ENCODE measurements around the gene ZNF341.

Gene ZNF341

DNA sequence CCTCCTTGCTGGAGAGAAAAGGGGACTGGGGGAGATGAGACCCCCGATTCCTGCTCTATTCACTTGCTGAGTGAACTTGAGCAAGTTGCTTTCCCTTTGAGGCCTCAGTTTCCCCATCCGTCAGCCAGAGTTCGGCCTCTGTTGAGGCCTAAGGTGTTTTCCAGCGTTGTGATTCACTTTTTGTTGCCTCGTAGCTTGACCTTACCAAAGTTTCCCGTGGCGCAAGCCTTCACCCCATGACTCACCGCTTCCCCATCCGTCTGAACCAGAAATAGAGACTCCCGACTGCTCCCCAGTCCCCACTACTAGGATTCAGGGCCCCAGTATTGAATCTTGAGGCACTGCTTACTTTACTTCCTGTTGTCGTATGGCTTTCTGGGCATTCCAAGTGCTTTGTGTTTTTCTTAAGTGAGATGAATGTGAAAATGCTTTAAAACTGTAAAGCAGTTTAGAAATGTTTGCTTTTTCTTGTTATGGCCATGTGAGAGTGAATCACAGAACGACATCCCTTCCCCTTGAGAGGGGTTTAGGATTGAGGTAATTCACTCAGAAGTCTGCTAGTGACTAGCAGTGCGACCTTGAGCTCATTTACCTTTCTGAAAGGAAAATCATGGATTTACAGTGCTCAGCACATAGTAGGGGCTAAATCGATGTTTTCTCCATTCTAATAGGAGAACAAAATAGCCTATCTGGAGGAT lies 80.5 kb downstream of the ZNF341 start:
- FAIRE-seq, result peak; percentile 62
- no peak for DNase-seq (ENCODE audit: insufficient read length)
- TF ChIP-seq TAF1 (IDR thresholded peaks at IDR 0.05; ENCODE audit: borderline replicate concordance, low read depth, low read length) (no peak), POLR2AphosphoS5 (IDR thresholded peaks at IDR 0.05; ENCODE audit: low read depth, low read length) (no peak), POLR2A (IDR thresholded peaks at IDR 0.05; ENCODE audit: low read depth, low read length) (no peak)

DNA sequence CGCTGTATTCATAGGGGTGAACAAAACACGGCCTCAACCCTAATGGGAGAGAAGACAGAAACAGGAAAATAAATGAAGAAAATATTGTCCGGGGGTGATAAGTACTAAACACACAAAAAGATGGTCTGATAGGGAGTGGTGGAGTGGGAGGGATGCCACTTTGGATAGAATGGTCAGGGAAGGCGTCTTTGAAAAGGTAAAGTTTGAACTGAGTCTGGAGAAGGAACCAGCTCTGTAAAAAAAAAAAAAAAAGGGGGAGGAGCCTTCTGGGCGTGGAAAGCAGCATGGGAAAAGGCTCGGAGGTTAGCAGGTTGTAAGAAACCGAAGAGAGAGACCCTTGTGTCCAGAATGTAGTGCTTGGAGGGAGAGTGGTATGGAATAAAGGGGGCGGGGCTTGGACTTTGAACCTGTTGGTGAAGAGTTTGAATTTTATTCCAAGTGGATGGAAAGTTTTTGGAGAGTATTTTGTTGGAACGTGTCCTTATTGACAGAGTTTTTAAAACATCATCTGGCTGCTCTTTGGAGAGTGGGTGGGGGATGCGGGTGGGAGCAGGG lies 81.2 kb downstream of the ZNF341 start:
- no peak for FAIRE-seq

GRCh38 chr20:33814238-33814712 lies 82.5 kb downstream of the ZNF341 start:
- DNase-seq (ENCODE audit: insufficient read length) (no peak), FAIRE-seq (no peak)
- no peak for TF ChIP-seq TAF1 (IDR thresholded peaks at IDR 0.05; ENCODE audit: borderline replicate concordance, low read depth, low read length)
- TF ChIP-seq POLR2A (IDR thresholded peaks at IDR 0.05; ENCODE audit: low read depth, low read length), result no peak
- TF ChIP-seq POLR2AphosphoS5 (IDR thresholded peaks at IDR 0.05; ENCODE audit: low read depth, low read length), result no peak

More for the DNA sequence above, 81.2 kb downstream of the ZNF341 start:
- DNase-seq (ENCODE audit: insufficient read length), result no peak
- TF ChIP-seq POLR2A (IDR thresholded peaks at IDR 0.05; ENCODE audit: low read depth, low read length) (no peak), POLR2AphosphoS5 (IDR thresholded peaks at IDR 0.05; ENCODE audit: low read depth, low read length) (no peak), TAF1 (IDR thresholded peaks at IDR 0.05; ENCODE audit: borderline replicate concordance, low read depth, low read length) (no peak)

DNA sequence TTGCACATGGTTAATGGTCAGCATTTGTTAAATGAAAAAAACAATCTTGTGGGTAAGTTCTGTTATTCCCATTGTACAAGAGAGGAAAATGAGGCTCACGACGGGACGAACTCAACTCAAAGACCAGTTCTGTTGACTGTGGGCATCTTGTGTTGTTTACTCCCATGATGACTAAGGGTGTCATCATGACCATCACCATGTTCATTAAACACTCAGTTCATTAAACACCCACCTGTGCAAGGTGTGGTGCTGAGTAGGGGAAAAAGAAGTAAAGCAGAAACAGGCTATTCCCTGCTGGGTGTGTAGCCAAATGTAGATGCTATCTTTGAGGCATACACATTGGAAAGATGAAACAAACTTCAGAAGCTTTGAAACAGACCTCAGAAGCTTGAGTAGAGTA lies 83.9 kb downstream of the ZNF341 start:
- DNase-seq (ENCODE audit: insufficient read length) (no peak), FAIRE-seq (no peak)
- TF ChIP-seq POLR2A (IDR thresholded peaks at IDR 0.05; ENCODE audit: low read depth, low read length) (no peak), POLR2AphosphoS5 (IDR thresholded peaks at IDR 0.05; ENCODE audit: low read depth, low read length) (no peak), TAF1 (IDR thresholded peaks at IDR 0.05; ENCODE audit: borderline replicate concordance, low read depth, low read length) (no peak)

DNA sequence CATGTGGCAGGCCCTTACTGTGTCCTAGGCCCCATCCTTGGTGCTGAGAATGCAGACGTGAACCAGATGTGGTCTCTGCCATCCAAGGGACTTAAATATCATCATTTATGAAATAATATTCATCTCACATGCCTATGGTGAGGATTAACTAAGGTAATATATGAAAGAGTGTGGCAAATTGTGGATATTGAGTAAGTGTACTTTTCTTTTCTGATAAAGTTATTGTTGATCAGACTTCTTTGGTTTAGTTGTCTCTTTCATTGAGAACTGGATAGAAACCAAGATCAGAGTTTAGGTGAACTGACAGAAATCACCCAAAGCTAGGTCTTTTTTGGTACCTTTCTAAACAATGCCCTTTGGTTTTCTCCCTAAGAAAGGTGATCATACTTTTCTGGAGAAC lies 84.4 kb downstream of the ZNF341 start:
- TF ChIP-seq TAF1 (IDR thresholded peaks at IDR 0.05; ENCODE audit: borderline replicate concordance, low read depth, low read length), result no peak
- no peak for TF ChIP-seq POLR2A (IDR thresholded peaks at IDR 0.05; ENCODE audit: low read depth, low read length)
- no peak for TF ChIP-seq POLR2AphosphoS5 (IDR thresholded peaks at IDR 0.05; ENCODE audit: low read depth, low read length)
- DNase-seq (ENCODE audit: insufficient read length) (no peak), FAIRE-seq (no peak)

DNA sequence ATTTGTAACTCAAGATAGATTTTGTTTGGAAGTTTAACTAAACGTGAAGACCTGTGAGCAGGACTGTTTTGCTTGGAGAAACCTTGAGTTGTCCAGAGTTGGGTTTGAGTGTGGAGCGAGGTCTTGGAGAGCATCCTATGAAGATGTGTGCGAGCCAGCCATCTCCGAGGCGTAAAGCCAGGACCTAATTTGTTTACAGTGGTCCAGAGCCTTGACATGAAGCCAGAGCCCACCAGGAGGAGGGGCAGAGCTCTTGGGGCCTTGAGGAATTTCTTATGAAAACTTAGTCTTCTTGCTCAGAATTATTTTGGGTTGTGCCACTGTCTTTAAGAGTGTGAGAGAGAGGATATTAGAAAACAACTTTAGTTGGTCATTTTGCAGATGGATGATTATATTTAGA lies 85.6 kb downstream of the ZNF341 start:
- no peak for FAIRE-seq
- no peak for TF ChIP-seq TAF1 (IDR thresholded peaks at IDR 0.05; ENCODE audit: borderline replicate concordance, low read depth, low read length)
- no peak for TF ChIP-seq POLR2AphosphoS5 (IDR thresholded peaks at IDR 0.05; ENCODE audit: low read depth, low read length)
- no peak for DNase-seq (ENCODE audit: insufficient read length)

- no peak for TF ChIP-seq POLR2AphosphoS5 (IDR thresholded peaks at IDR 0.05; ENCODE audit: low read depth, low read length)
- TF ChIP-seq TAF1 (IDR thresholded peaks at IDR 0.05; ENCODE audit: borderline replicate concordance, low read depth, low read length), result no peak
- no peak for TF ChIP-seq POLR2A (IDR thresholded peaks at IDR 0.05; ENCODE audit: low read depth, low read length)
- FAIRE-seq, result no peak
- no peak for DNase-seq (ENCODE audit: insufficient read length)
Observed at GRCh38 chr20:33819456-33819855, 87.7 kb downstream of the ZNF341 start.

- no peak for FAIRE-seq
- TF ChIP-seq POLR2A (IDR thresholded peaks at IDR 0.05; ENCODE audit: low read depth, low read length), result no peak
- TF ChIP-seq POLR2AphosphoS5 (IDR thresholded peaks at IDR 0.05; ENCODE audit: low read depth, low read length), result no peak
- no peak for TF ChIP-seq TAF1 (IDR thresholded peaks at IDR 0.05; ENCODE audit: borderline replicate concordance, low read depth, low read length)
Observed at GRCh38 chr20:33820362-33820761, 88.6 kb downstream of the ZNF341 start.

GRCh38 chr20:33821270-33821836 lies 89.6 kb downstream of the ZNF341 start:
- TF ChIP-seq POLR2A (IDR thresholded peaks at IDR 0.05; ENCODE audit: low read depth, low read length) (no peak), POLR2AphosphoS5 (IDR thresholded peaks at IDR 0.05; ENCODE audit: low read depth, low read length) (no peak), TAF1 (IDR thresholded peaks at IDR 0.05; ENCODE audit: borderline replicate concordance, low read depth, low read length) (no peak)
- no peak for DNase-seq (ENCODE audit: insufficient read length)
- FAIRE-seq, result no peak

More at GRCh38 chr20:33820362-33820761, 88.6 kb downstream of the ZNF341 start:
- DNase-seq (ENCODE audit: insufficient read length), result no peak

DNA sequence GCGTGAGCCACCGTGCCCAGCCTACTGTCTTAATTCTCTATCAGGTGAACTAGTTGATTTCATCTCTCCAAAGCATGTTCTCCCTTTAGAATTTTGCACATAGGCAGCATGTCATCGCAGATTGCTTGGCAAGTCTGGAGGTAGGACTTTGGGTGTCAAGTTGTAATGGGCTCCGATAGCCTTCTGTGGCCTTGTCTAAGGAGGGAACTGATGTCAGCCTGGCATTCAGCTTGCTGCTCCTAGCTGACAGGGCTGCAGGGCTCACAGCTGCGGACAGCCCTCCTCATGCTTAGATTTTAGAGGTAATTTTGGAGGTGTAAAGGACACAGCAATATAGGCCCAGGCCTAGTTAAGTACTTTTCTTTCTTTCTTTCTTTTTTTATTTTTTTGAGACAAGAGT lies 90.6 kb downstream of the ZNF341 start:
- FAIRE-seq (no peak), DNase-seq (ENCODE audit: insufficient read length) (no peak)
- no peak for TF ChIP-seq POLR2A (IDR thresholded peaks at IDR 0.05; ENCODE audit: low read depth, low read length)
- TF ChIP-seq TAF1 (IDR thresholded peaks at IDR 0.05; ENCODE audit: borderline replicate concordance, low read depth, low read length), result no peak
- no peak for TF ChIP-seq POLR2AphosphoS5 (IDR thresholded peaks at IDR 0.05; ENCODE audit: low read depth, low read length)

DNA sequence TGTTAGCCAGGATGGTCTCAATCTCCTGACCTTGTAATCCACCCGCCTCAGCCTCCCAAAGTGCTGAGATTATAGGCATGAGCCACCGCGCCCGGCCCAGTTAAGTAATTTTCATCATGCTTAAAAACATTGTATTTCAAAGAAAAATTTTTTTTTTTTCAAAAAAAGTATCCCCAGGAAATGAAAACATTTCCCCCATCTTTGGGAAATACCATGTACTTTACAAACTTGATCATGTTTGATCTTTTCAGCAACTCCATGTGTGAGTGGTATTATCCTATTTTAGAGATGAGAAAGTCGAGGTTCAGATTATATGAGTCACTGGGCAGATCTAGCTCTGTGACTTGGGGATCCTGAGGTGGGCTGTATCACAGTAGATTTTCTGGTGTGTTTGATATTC lies 91.2 kb downstream of the ZNF341 start:
- TF ChIP-seq POLR2AphosphoS5 (IDR thresholded peaks at IDR 0.05; ENCODE audit: low read depth, low read length) (no peak), POLR2A (IDR thresholded peaks at IDR 0.05; ENCODE audit: low read depth, low read length) (no peak), TAF1 (IDR thresholded peaks at IDR 0.05; ENCODE audit: borderline replicate concordance, low read depth, low read length) (no peak)
- DNase-seq (ENCODE audit: insufficient read length) (no peak), FAIRE-seq (no peak)

GRCh38 chr20:33824852-33825251 lies 93.1 kb downstream of the ZNF341 start:
- DNase-seq (ENCODE audit: insufficient read length) (no peak), FAIRE-seq (no peak)
- TF ChIP-seq TAF1 (IDR thresholded peaks at IDR 0.05; ENCODE audit: borderline replicate concordance, low read depth, low read length) (no peak), POLR2A (IDR thresholded peaks at IDR 0.05; ENCODE audit: low read depth, low read length) (no peak), POLR2AphosphoS5 (IDR thresholded peaks at IDR 0.05; ENCODE audit: low read depth, low read length) (no peak)

All from GM12892 (cell line).